H1 (cell line): Measurements from ENCODE around the gene AGPAT4. TPM values are rescaled to one million over a fixed set of nuclear protein-coding genes. Genes with fewer than 3 reads are reported as not detected.

ENCODE experiments used
- CTCF ChIA-PET: fragments of 300-600 bp; sonication (Branson Sonifier 250); formaldehyde crosslinking; loops from one replicate; lab custom pipeline; 2021; ENCODE audit not compliant: partially characterized antibody; lab: Charles Lee
- POLR2A ChIA-PET: fragments of 300-600 bp; sonication (Branson Sonifier 250); formaldehyde crosslinking; loops from one replicate; lab custom pipeline; 2021; ENCODE audit warnings: inconsistent platforms; ENCODE audit not compliant: partially characterized antibody; lab: Charles Lee
- DNase-seq, 2 experiments: peaks; one replicate each; pipeline versions ENCODE4 v3.0.0 to v3.0.0-alpha.2; 2010 to 2022; ENCODE audit warnings: low spot score in 2 of 2, low read depth in 1 of 2, mixed read lengths in 1 of 2
- FAIRE-seq: peaks from 2 replicates; lab custom pipeline; 2011; peaks lifted over from hg19 to GRCh38; lab: Jason Lieb, UNC
- H2AFZ ChIP-seq: 2 replicates; pipeline ENCODE4 v1.8.1; 2012; ENCODE audit warnings: low read length, inconsistent platforms
- H2AK5ac ChIP-seq: 2 replicates; pipeline ENCODE4 v1.6.1; 2013; ENCODE audit warnings: low read depth, low read length
- H2BK120ac ChIP-seq: replicated peaks from 2 replicates; pipeline ENCODE3; 2013; ENCODE audit warnings: low read depth, low read length, inconsistent platforms
- H2BK12ac ChIP-seq: 2 replicates; pipeline ENCODE4 v1.6.1; 2013; ENCODE audit warnings: low read depth, low read length
- H2BK15ac ChIP-seq: 2 replicates; pipeline ENCODE4 v1.6.1; 2013; ENCODE audit warnings: low read length
- H2BK20ac ChIP-seq: 2 replicates; pipeline ENCODE4 v1.6.1; 2013; ENCODE audit warnings: low read length
- H2BK5ac ChIP-seq: 2 replicates; pipeline ENCODE4 v1.6.1; 2013; ENCODE audit warnings: low read depth, low read length
- H3K14ac ChIP-seq: 2 replicates; pipeline ENCODE4 v1.6.1; 2013; ENCODE audit warnings: inconsistent platforms; ENCODE audit not compliant: insufficient read length
- H3K18ac ChIP-seq: 2 replicates; pipeline ENCODE4 v1.6.1; 2013; ENCODE audit warnings: low read length; ENCODE audit errors: extremely low read depth
- H3K23ac ChIP-seq: 2 replicates; pipeline ENCODE4 v1.6.1; 2013; ENCODE audit warnings: inconsistent platforms; ENCODE audit not compliant: insufficient read length
- H3K23me2 ChIP-seq: 2 replicates; pipeline ENCODE4 v1.6.1; 2013; ENCODE audit warnings: low read depth, low read length
- H3K27ac ChIP-seq: 2 replicates; pipeline ENCODE4 v1.6.1; 2011; ENCODE audit warnings: low read depth, low read length, inconsistent platforms
- H3K27me3 ChIP-seq, 4 experiments: replicated peaks in 1 of 4; 1 replicate in 1 of 4; 2 replicates in 3 of 4; pipeline versions ENCODE4 v1.6.1 to v1.8.1; 2011 to 2013; ENCODE audit warnings: low read length in 3 of 4, mild to moderate bottlenecking in 3 of 4, inconsistent platforms in 2 of 4, mixed read lengths in 2 of 4, moderate library complexity in 1 of 4; ENCODE audit not compliant: control insufficient read depth in 3 of 4, insufficient read depth in 3 of 4; ENCODE audit errors: extremely low read depth in 1 of 4
- H3K36me3 ChIP-seq, 4 experiments: 2 replicates each; pipeline versions ENCODE4 v1.6.1 to v1.8.1; 2011 to 2013; ENCODE audit warnings: mild to moderate bottlenecking in 4 of 4, low read length in 3 of 4, moderate library complexity in 2 of 4, control low read depth in 1 of 4, inconsistent platforms in 1 of 4; ENCODE audit not compliant: insufficient read depth in 4 of 4, control insufficient read depth in 2 of 4
- H3K4ac ChIP-seq: replicated peaks from 2 replicates; pipeline ENCODE3; 2013; ENCODE audit warnings: low read length, low read depth, mixed read lengths, inconsistent platforms; ENCODE audit not compliant: insufficient read length
- H3K4me1 ChIP-seq, 4 experiments: replicated peaks in 1 of 4; 1 replicate in 1 of 4; 2 replicates in 3 of 4; pipeline versions ENCODE4 v1.6.1 to v1.8.1; 2011 to 2013; ENCODE audit warnings: low read length in 3 of 4, inconsistent platforms in 2 of 4, mixed read lengths in 1 of 4; ENCODE audit not compliant: insufficient read depth in 4 of 4, control insufficient read depth in 3 of 4
- H3K4me2 ChIP-seq, 2 experiments: 2 replicates each; pipeline versions ENCODE4 v1.6.1 to v1.8.1; 2011 to 2013; ENCODE audit warnings: low read depth in 2 of 2, low read length in 2 of 2, control low read depth in 1 of 2, inconsistent platforms in 1 of 2, mild to moderate bottlenecking in 1 of 2; ENCODE audit not compliant: insufficient read depth in 1 of 2
- H3K4me3 ChIP-seq, 4 experiments: fragments of 200-600, 300-600 bp in 1 of 4; sonication (generic), shearing (Covaris generic), sonication (Bioruptor Twin) in 1 of 4; 2 replicates each; pipeline versions ENCODE4 v1.5.1 to v1.8.1; 2011 to 2016; ENCODE audit warnings: low read length in 4 of 4, low read depth in 3 of 4, control low read depth in 2 of 4, inconsistent platforms in 2 of 4, mild to moderate bottlenecking in 2 of 4, mixed read lengths in 1 of 4, moderate library complexity in 1 of 4; ENCODE audit not compliant: insufficient read depth in 2 of 4; ENCODE audit errors: extremely low read depth in 1 of 4
- H3K56ac ChIP-seq: replicated peaks from 2 replicates; pipeline ENCODE3; 2013; ENCODE audit warnings: low read depth, mild to moderate bottlenecking, mixed read lengths, low read length, inconsistent platforms; ENCODE audit not compliant: insufficient read length
- H3K79me1 ChIP-seq: 2 replicates; pipeline ENCODE4 v1.6.1; 2013; ENCODE audit warnings: low read depth, low read length, control low read depth
- H3K79me2 ChIP-seq, 2 experiments: 2 replicates each; pipeline versions ENCODE4 v1.6.1 to v1.8.1; 2012 to 2013; ENCODE audit warnings: low read length in 2 of 2, mild to moderate bottlenecking in 2 of 2, inconsistent platforms in 1 of 2; ENCODE audit not compliant: insufficient read depth in 2 of 2, control insufficient read depth in 1 of 2
- H3K9ac ChIP-seq, 4 experiments: replicated peaks in 1 of 4; 1 replicate in 1 of 4; 2 replicates in 3 of 4; pipeline versions ENCODE4 v1.6.1 to v1.8.1; 2011 to 2013; ENCODE audit warnings: low read depth in 3 of 4, low read length in 3 of 4, control low read depth in 2 of 4, mild to moderate bottlenecking in 2 of 4, moderate library complexity in 2 of 4, inconsistent platforms in 1 of 4; ENCODE audit errors: extremely low read depth in 1 of 4
- H3K9me3 ChIP-seq, 2 experiments: 2 replicates each; pipeline versions ENCODE4 v1.6.1 to v1.8.1; 2012 to 2013; ENCODE audit warnings: mild to moderate bottlenecking in 2 of 2, moderate library complexity in 2 of 2, control low read depth in 1 of 2, inconsistent platforms in 1 of 2, low read depth in 1 of 2, low read length in 1 of 2, mixed read lengths in 1 of 2; ENCODE audit not compliant: insufficient read depth in 2 of 2
- H4K20me1 ChIP-seq, 2 experiments: replicated peaks in 1 of 2; 2 replicates each; pipeline versions ENCODE3 to v1.8.1; 2011 to 2013; ENCODE audit warnings: inconsistent platforms in 2 of 2, low read length in 2 of 2, mild to moderate bottlenecking in 1 of 2; ENCODE audit not compliant: insufficient read depth in 2 of 2, control insufficient read depth in 1 of 2
- H4K5ac ChIP-seq: 2 replicates; pipeline ENCODE4 v1.6.1; 2013; ENCODE audit warnings: low read length, low read depth, mixed read lengths, inconsistent platforms; ENCODE audit not compliant: insufficient read length
- H4K8ac ChIP-seq: 2 replicates; pipeline ENCODE4 v1.8.0; 2013; ENCODE audit warnings: mild to moderate bottlenecking, moderate library complexity, low read length, inconsistent platforms; ENCODE audit not compliant: insufficient read depth; ENCODE audit errors: extremely low read depth
- H4K91ac ChIP-seq: replicated peaks from 2 replicates; pipeline ENCODE3; 2013; ENCODE audit warnings: low read length, mixed read lengths, inconsistent platforms; ENCODE audit not compliant: insufficient read length
- ASH2L ChIP-seq: fragments of 200-600, 300-600 bp; sonication (generic); IDR thresholded peaks from one replicate; pipeline ENCODE4 v1.7.1; 2017; ENCODE audit warnings: low read length
- BRCA1 ChIP-seq: IDR thresholded peaks from 2 replicates; pipeline ENCODE4 v1.6.1; 2012; ENCODE audit warnings: low read depth, low read length, improper control_type of control experiment
- CEBPB ChIP-seq: IDR thresholded peaks from 2 replicates; pipeline ENCODE4 v1.6.1; 2012; ENCODE audit warnings: low read depth, low read length
- FOSL1 ChIP-seq: IDR thresholded peaks from 2 replicates; pipeline ENCODE4 v1.6.1; 2011; ENCODE audit warnings: mild to moderate bottlenecking, low read depth, low read length, moderate library complexity; ENCODE audit not compliant: insufficient read depth
- JUN ChIP-seq: IDR thresholded peaks from 2 replicates; pipeline ENCODE4 v1.6.1; 2011; ENCODE audit warnings: low read depth, mild to moderate bottlenecking, improper control_type of control experiment, low read length
- NANOG ChIP-seq: IDR thresholded peaks from 2 replicates; pipeline ENCODE4 v1.6.1; 2011; ENCODE audit warnings: low read length, low read depth, mild to moderate bottlenecking, inconsistent platforms; ENCODE audit not compliant: insufficient read depth, poor library complexity, severe bottlenecking
- POLR2A ChIP-seq, 2 experiments: IDR thresholded peaks; 1 replicate in 1 of 2; 2 replicates in 1 of 2; pipeline ENCODE4 v1.6.1; 2011; ENCODE audit warnings: low read depth in 2 of 2, low read length in 2 of 2, mild to moderate bottlenecking in 2 of 2; ENCODE audit errors: control extremely low read depth in 1 of 2
- RFX5 ChIP-seq: IDR thresholded peaks from 2 replicates; pipeline ENCODE4 v1.6.1; 2011; ENCODE audit warnings: low read depth, low read length, improper control_type of control experiment, borderline replicate concordance
- RXRA ChIP-seq: IDR thresholded peaks from 2 replicates; pipeline ENCODE4 v1.6.1; 2011; ENCODE audit warnings: low read depth, mild to moderate bottlenecking, low read length, moderate library complexity; ENCODE audit not compliant: insufficient read depth
- SAP30 ChIP-seq: fragments of 300-600 bp; sonication (generic); IDR thresholded peaks from 2 replicates; pipeline ENCODE4 v1.7.1; 2012; ENCODE audit warnings: low read length, moderate library complexity, mild to moderate bottlenecking, inconsistent platforms; ENCODE audit not compliant: insufficient read depth, insufficient replicate concordance
- SP1 ChIP-seq: IDR thresholded peaks from 2 replicates; pipeline ENCODE4 v1.6.1; 2011; ENCODE audit warnings: low read depth, low read length
- SUZ12 ChIP-seq: fragments of 200-600 bp; sonication (generic); IDR thresholded peaks from 2 replicates; pipeline ENCODE4 v1.6.1; 2012; ENCODE audit warnings: mild to moderate bottlenecking, inconsistent platforms, low read length, moderate library complexity, mixed read lengths
- WGBS, 2 experiments: shearing (Covaris generic) in 1 of 2; methylation state at CpG; one replicate each; pipeline versions ENCODE4 v1.1.6 to v1.1.7; 2013 to 2015; ENCODE audit warnings: low lambda C conversion rate in 2 of 2, mixed read lengths in 2 of 2, inconsistent platforms in 1 of 2, low coverage in 1 of 2, missing lambda C conversion rate in 1 of 2; ENCODE audit not compliant: insufficient replicate concordance in 2 of 2, insufficient coverage in 1 of 2, insufficient read length in 1 of 2; ENCODE audit errors: extremely low coverage in 1 of 2, missing lambda C conversion rate in 1 of 2; 5-methylcytosine and 5-hydroxymethylcytosine counted together
- polyA plus RNA-seq, 7 experiments: library from polyadenylated mRNA; depleted of rRNA in 3 of 7; stranded (reverse) in 5 of 7; unstranded in 2 of 7; fragments of >200 nt in 5 of 7; fragments of 200-250 nt in 2 of 7; gene quantifications; 1 replicate in 5 of 7; 2 replicates in 1 of 7; 4 replicates in 1 of 7; pipeline versions ENCODE4 v1.2.1 to v1.2.3, GENCODE V29; 2011 to 2013; ENCODE audit warnings: missing spikeins in 2 of 7, mixed read lengths in 2 of 7
- total RNA-seq: library from RNA; stranded (reverse); fragmentation: NEBNext Ultra II Directional; extraction: Animal tissue kit (Norgen Biotek cat#: 25700); gene quantifications from 2 replicates; pipeline ENCODE4 v1.2.1, GENCODE V29; 2021

The AGPAT4 gene
- total and polyA plus RNA-seq, 2 of the 8 experiments (the other 6 are each of a cell fraction or from before 2014, with no cell fraction given) = 13.5 to 23.8 TPM

GRCh38 chr6:161091151-161091550, 182.7 kb downstream of the AGPAT4 start:
- H3K23me2 ChIP-seq = no peaks in the 10 kb centered on the region; the same call in 1 of the 2 replicates
- no peak overlapping the region for H2BK20ac ChIP-seq
- no peak overlapping the region for H3K9ac ChIP-seq
- no peaks in the 10 kb centered on the region for H3K27me3 ChIP-seq
- ChIA-PET POLR2A (no interaction called here), CTCF (interaction anchor here (0.8 to 1.3 kb wide), 2 partner anchors 11 to 160 kb away, joined by 3 to 4 read pairs; no protein-coding TSS in a partner anchor)
- H2BK12ac ChIP-seq = no peak overlapping the region
- H3K14ac ChIP-seq = no peak overlapping the region
- 95% methylated on average over 4 of the region's 4 CpGs; no CpG with 5 or more reads in 1 of the 2 experiments for WGBS, 2 experiments
- no peaks in the 10 kb centered on the region for H3K79me2 ChIP-seq
- H2AFZ ChIP-seq = no peak overlapping the region
- no peak overlapping the region for H3K23ac ChIP-seq
- no peak overlapping the region for H2BK120ac ChIP-seq
- H4K8ac ChIP-seq = no peak overlapping the region
- H4K20me1 ChIP-seq = no peaks in the 10 kb centered on the region
- H3K4ac ChIP-seq = no peak overlapping the region
- H3K18ac ChIP-seq = no peak overlapping the region
- FAIRE-seq (no peak), DNase-seq (no peak)
- H3K4me1 ChIP-seq = no peaks in the 10 kb centered on the region
- H2BK15ac ChIP-seq = no peak overlapping the region
- H4K5ac ChIP-seq = no peak overlapping the region
- no peaks in the 10 kb centered on the region for H3K79me1 ChIP-seq
- no peaks in the 10 kb centered on the region for H3K9me3 ChIP-seq
- no peak overlapping the region for H2AK5ac ChIP-seq
- H3K27ac ChIP-seq = no peak overlapping the region
- H3K4me3 ChIP-seq = no peak overlapping the region
- H3K4me2 ChIP-seq = no peak overlapping the region
- H2BK5ac ChIP-seq = no peak overlapping the region
- H3K36me3 ChIP-seq = peaks cover 4 to 57% (median 33%) of the 10 kb centered on the region in 4 experiments; a peak in 7 of 8 replicates
- no peak overlapping the region for H3K56ac ChIP-seq
- H4K91ac ChIP-seq = no peak overlapping the region
- TF ChIP-seq CEBPB = no peak
- no peak for TF ChIP-seq POLR2A (IDR thresholded peaks at IDR 0.05; ENCODE audit: control extremely low read depth in 1 of 2, low read depth in 2 of 2, low read length in 2 of 2)
- TF ChIP-seq NANOG = no peak
- TF ChIP-seq FOSL1 = no peak
- TF ChIP-seq JUN = no peak
- no peak for TF ChIP-seq SUZ12
- no peak for TF ChIP-seq RXRA
- TF ChIP-seq BRCA1 = no peak
- no peak for TF ChIP-seq SAP30
- no peak for TF ChIP-seq RFX5
- no peak for TF ChIP-seq ASH2L
- no peak for TF ChIP-seq SP1
